Mucosa of descending colon (tissue), 3 donors: ENCODE measurements around the gene DIO1. TPM values are rescaled to one million over a fixed set of nuclear protein-coding genes. Genes with fewer than 3 reads are reported as not detected.

Experiments
- ATAC-seq: fragments of 200-7000 bp; cut with Tn5 transposase; one replicate; pipeline ENCODE4 v1.9.1; 2020; ENCODE audit warnings: mild to moderate bottlenecking, moderate library complexity
- DNase-seq, 3 donors: peaks; one replicate each; pipeline ENCODE4 v3.0.0-alpha.2; 2020
- H3K36me3 ChIP-seq: fragments of 200-600 bp; one replicate; pipeline ENCODE4 v1.8.0; 2021; ENCODE audit warnings: low read depth, mild to moderate bottlenecking
- H3K4me1 ChIP-seq: fragments of 200-600 bp; one replicate; pipeline ENCODE4 v1.8.0; 2021; ENCODE audit warnings: low read depth, mild to moderate bottlenecking
- H3K4me3 ChIP-seq: fragments of 200-600 bp; one replicate; pipeline ENCODE4 v1.8.0; 2021; ENCODE audit warnings: mild to moderate bottlenecking
- H3K9me3 ChIP-seq: fragments of 200-600 bp; one replicate; pipeline ENCODE4 v1.8.0; 2021; ENCODE audit warnings: mild to moderate bottlenecking
- intact Hi-C, 2 donors: fragments of 100-400 bp; cut with DNase I in 1 of 2; cut with micrococcal nuclease in 1 of 2; formaldehyde crosslinking; loops; one replicate each; pipeline versions ENCODE4 v1.11.0 to v1.11.1; 2022; cut with DNase I, micrococcal nuclease
- total RNA-seq, 3 donors: library from RNA; stranded (reverse); fragmentation: NEBNext Ultra II Directional in 2 of 3; extraction: Animal tissue kit (Norgen Biotek cat#: 25700) in 2 of 3; gene quantifications; one replicate each; pipeline versions ENCODE4 v1.2.1 to v1.2.4, GENCODE V29; 2021 to 2023
- TF ChIP-seq, protein P1 (sequence below): fragments of 200-600 bp; IDR thresholded peaks from one replicate; pipeline ENCODE4 v1.8.0; 2022; ENCODE audit warnings: antibody characterized with exemption, mild to moderate bottlenecking
- donor health status: DM: no; HTN: no; CAD: no; lungs with moderate emphysema.
- donor health status: DM: no; HTN: no; CAD: no.
- donor health status: DM: no; HTN: yes; CAD: no.

DIO1 gene
- total RNA-seq, 3 donors from 2014 or later = not detected

DNA sequence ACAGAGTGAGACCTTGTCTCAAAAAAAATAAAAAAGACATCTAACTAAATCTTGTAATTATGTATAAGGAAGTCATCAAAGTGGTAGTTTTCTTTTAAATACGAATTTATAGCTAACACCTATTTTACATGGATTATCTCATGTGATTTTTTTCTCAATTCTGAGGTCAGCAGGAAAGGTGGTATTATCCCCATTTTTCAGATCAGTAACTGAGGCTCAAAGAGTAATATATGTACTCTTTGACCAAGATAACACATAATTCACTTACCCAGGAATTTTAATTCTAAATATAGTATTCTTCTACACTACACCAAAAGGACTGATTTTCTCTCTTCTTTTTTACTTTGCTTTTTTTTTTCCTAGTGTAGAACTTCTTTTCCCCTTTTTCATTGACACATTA is 42.4 kb downstream of the DIO1 start:
- TF ChIP-seq, protein P1, sequence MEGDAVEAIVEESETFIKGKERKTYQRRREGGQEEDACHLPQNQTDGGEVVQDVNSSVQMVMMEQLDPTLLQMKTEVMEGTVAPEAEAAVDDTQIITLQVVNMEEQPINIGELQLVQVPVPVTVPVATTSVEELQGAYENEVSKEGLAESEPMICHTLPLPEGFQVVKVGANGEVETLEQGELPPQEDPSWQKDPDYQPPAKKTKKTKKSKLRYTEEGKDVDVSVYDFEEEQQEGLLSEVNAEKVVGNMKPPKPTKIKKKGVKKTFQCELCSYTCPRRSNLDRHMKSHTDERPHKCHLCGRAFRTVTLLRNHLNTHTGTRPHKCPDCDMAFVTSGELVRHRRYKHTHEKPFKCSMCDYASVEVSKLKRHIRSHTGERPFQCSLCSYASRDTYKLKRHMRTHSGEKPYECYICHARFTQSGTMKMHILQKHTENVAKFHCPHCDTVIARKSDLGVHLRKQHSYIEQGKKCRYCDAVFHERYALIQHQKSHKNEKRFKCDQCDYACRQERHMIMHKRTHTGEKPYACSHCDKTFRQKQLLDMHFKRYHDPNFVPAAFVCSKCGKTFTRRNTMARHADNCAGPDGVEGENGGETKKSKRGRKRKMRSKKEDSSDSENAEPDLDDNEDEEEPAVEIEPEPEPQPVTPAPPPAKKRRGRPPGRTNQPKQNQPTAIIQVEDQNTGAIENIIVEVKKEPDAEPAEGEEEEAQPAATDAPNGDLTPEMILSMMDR = no peak
- intact Hi-C loops = no loop called here
- Histone ChIP-seq H3K36me3 (no peaks in the 10 kb centered on the region), H3K4me1 (no peaks in the 10 kb centered on the region), H3K9me3 (peaks cover 7% of the 10 kb centered on the region), H3K4me3 (no peak overlapping the region)
- ATAC-seq = no peak
- no peak for DNase-seq

DNA sequence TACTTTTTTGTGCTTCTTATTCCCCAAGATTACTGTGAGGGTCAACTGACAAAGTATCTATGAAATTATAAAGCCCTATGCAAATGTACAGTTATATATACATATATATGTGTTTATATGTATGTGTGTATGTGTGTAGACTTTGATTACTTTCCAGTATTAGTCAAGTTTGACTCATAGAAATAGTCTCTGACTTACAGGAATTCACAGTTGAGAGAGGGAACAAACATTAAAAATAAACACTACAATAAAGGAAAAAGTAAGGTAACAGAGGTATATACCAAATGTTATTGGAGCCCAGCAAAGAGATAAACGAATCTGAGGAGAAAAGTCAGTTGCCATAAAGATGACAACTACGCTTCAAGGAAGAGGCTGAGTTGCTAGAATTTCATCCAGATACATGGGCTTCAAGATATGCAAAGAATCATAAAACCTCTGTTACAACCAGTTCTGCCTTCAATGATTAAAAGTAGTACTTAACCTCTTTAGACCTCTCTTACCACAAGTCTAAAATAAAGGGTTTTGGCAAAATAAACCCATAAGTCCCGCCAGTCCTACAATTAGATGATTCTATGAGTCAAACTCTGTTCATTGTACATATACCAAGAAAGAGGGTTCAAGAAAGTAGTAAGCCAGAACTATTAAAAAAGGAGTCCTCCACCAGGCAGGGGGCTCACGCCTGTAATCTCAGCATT is 44.3 kb downstream of the DIO1 start:
- ATAC-seq = no peak
- no peaks in the 10 kb centered on the region for H3K4me1 ChIP-seq
- no peak for DNase-seq
- H3K9me3 ChIP-seq = peaks cover 7% of the 10 kb centered on the region
- TF ChIP-seq, protein P1 = no peak
- intact Hi-C loops = no loop called here
- no peaks in the 10 kb centered on the region for H3K36me3 ChIP-seq
- H3K4me3 ChIP-seq = no peak overlapping the region

DNA sequence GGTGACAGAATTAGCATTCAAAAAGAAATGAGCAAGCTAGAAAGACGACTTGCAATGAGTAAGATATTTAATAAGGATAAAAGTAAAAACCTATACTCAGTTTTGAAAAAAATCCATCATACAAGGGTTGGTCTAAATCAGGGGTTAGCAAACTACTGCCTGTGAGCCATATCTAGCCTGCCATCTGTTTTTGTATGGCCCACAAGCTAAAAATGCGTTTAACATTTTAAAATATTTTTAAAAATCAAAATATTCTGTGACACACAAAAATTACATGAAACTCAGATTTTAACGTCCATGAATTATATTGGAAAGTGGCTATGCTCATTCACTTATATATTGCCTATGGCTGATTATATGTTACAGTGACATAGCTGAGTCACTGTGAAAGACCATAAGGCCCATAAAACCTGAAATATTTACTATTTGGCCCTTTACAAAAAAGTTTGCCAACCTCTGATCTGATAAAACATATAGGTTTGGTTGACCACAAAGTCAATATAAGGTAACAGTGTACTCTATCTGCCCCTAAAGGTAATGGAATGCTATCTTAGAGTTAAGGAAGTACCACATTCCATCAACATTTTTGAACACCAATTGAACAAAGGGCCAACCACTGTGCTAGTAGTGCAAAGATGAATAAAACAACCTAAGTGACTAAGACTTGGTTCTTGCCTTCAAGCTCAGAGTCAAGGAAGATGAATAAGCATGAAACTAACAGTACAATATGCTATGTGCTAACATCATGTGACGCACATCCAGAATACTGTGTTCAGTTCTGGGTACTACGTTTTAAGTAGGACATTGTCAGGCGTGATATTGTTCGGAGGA is 48.4 kb downstream of the DIO1 start:
- H3K4me3 ChIP-seq = no peak overlapping the region
- DNase-seq (no peak), ATAC-seq (no peak)
- H3K36me3 ChIP-seq = no peaks in the 10 kb centered on the region
- TF ChIP-seq, protein P1 = no peak
- peaks cover 15% of the 10 kb centered on the region for H3K4me1 ChIP-seq
- intact Hi-C loops = loop anchor here in 1 of 2 donors (10.0 kb wide), 1 partner anchor 48 kb away; the partner anchor contains the start of gene DIO1
- no peaks in the 10 kb centered on the region for H3K9me3 ChIP-seq

DNA sequence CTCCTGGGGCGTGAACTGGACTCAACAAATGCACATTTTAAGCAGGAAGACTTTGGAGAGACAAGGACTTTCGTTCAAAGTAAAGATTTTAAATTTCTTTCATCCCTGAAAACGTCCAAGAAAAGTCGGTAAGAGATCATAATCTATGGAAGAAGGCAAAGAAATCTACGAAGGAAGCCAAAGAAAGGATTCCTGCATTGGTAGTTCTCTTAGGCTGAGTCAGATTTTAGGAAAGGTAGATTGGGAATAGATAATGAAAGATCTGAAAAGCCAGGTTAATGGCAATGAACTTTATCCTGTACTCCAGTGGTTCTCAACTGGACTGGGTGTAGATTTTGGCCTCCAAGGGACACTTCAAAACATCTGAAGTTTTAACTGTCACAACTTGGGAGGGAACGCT is 49.1 kb downstream of the DIO1 start:
- no peaks in the 10 kb centered on the region for H3K9me3 ChIP-seq
- peaks cover 19% of the 10 kb centered on the region for H3K4me1 ChIP-seq
- TF ChIP-seq, protein P1 = no peak
- ATAC-seq (no peak), DNase-seq (no peak)
- H3K4me3 ChIP-seq = no peak overlapping the region
- H3K36me3 ChIP-seq = no peaks in the 10 kb centered on the region
- intact Hi-C loops = loop anchor here in 1 of 2 donors (10.0 kb wide), 1 partner anchor 48 kb away; the partner anchor contains the start of gene DIO1

DNA sequence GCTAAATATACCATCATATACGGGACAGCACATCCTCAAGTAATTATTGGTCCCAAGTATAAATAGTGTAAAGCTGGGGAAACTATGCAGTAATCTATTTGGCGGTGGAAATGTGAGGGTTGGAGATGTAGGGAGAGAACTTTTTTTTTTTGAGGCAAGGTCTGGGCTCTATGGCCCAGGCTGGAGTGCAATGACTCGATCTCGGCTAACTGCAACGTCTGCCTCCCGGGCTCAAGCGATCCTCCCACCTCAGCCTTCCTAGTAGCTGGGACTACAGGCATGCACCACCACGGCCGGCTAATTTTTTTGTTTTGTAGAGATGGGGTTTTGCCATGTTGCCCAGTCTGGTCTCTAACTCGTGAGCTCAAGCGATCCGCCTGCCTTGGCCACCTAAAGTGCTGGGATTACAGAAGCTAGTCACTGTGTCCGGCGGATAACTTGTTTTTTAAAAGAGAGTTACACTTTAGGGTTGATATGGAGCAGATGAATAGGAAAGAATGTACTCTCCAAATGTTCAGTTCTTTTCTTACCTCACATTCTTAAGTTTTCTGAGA is 49.6 kb downstream of the DIO1 start:
- intact Hi-C loops = loop anchor here in 1 of 2 donors (10.0 kb wide), 1 partner anchor 49 kb away; the partner anchor contains the start of gene DIO1
- peaks cover 22% of the 10 kb centered on the region for H3K4me1 ChIP-seq

More for the DNA sequence above, 49.6 kb downstream of the DIO1 start:
- H3K36me3 ChIP-seq = no peaks in the 10 kb centered on the region
- ATAC-seq (no peak), DNase-seq (no peak)
- no peak overlapping the region for H3K4me3 ChIP-seq
- TF ChIP-seq, protein P1 = no peak
- H3K9me3 ChIP-seq = no peaks in the 10 kb centered on the region
